Measurements from ENCODE around the gene CAMKMT. TPM values are rescaled to one million over a fixed set of nuclear protein-coding genes. Genes with fewer than 3 reads are reported as not detected.

CAMKMT gene
- polyA plus RNA-seq, 3 donors: 4.7 to 7.8 (median 7.0) TPM

GRCh38 chr2:44549856-44550255 is 188.1 kb downstream of the CAMKMT start:
- intact Hi-C loops (cut with micrococcal nuclease): no loop called here
- H3K4me1 ChIP-seq (ENCODE audit: control insufficient read depth in 1 of 2, insufficient read depth in 2 of 2, low read length in 2 of 2): peaks cover 0 to 8% of the 10 kb centered on the region in 2 donors
- H3K27ac ChIP-seq (ENCODE audit: low read depth in 1 of 2, low read length in 2 of 2): no peak overlapping the region
- H3K36me3 ChIP-seq (replicated peaks in 1 of 2; ENCODE audit: control insufficient read depth in 1 of 2, insufficient read depth in 2 of 2, low read length in 2 of 2): no peaks in the 10 kb centered on the region
- no peak overlapping the region for H3K4me3 Mint-ChIP-seq
- TF ChIP-seq CTCF (IDR thresholded peaks at IDR 0.05): no peak
- DNase-seq: no peak
- H4K20me1 ChIP-seq (ENCODE audit: insufficient read depth, low read length): no peaks in the 10 kb centered on the region
- no peaks in the 10 kb centered on the region for H3K9me3 ChIP-seq (replicated peaks in 1 of 2; ENCODE audit: control insufficient read depth in 1 of 2, insufficient read depth in 1 of 2, low read length in 2 of 2)
- H3K36me3 Mint-ChIP-seq: peaks cover 0 to 7% of the 10 kb centered on the region in 2 donors
- no peaks in the 10 kb centered on the region for H3K27me3 ChIP-seq (ENCODE audit: control insufficient read depth in 2 of 2, insufficient read depth in 2 of 2, low read length in 2 of 2)
- peak overlapping the region in 1 of 7 donors; percentile 1 for H3K27ac Mint-ChIP-seq
- H3K9me3 Mint-ChIP-seq: peaks cover 0 to 2% (median 0%) of the 10 kb centered on the region in 7 donors
- H3K4me2 ChIP-seq (replicated peaks; ENCODE audit: extremely low read depth, low read length, poor library complexity, severe bottlenecking): no peak overlapping the region
- no peak overlapping the region for H3K4me3 ChIP-seq (replicated peaks in 1 of 3; ENCODE audit: low read depth in 2 of 3, low read length in 3 of 3)
- H3K79me2 ChIP-seq (ENCODE audit: insufficient read depth, low read length): no peaks in the 10 kb centered on the region
- no peak overlapping the region for H2AFZ ChIP-seq (ENCODE audit: insufficient read depth, low read depth, low read length, poor library complexity, severe bottlenecking)
- WGBS (ENCODE audit: insufficient coverage): no CpG with 5 or more reads among the region's 4 CpGs
- no peak overlapping the region for H3K9ac ChIP-seq (ENCODE audit: insufficient read depth, low read length, poor library complexity, severe bottlenecking)
- peaks cover 0 to 2% (median 0%) of the 10 kb centered on the region in 3 donors for H3K27me3 Mint-ChIP-seq (ENCODE audit: low read depth in 3 of 3)
- H3K4me1 Mint-ChIP-seq: peaks cover 12% of the 10 kb centered on the region

- Mint-ChIP-seq H3K27ac (no peak overlapping the region), H3K27me3 (ENCODE audit: low read depth in 3 of 3) (peaks cover 0 to 3% (median 0%) of the 10 kb centered on the region in 3 donors), H3K4me3 (no peak overlapping the region), H3K36me3 (peaks cover 0 to 7% of the 10 kb centered on the region in 2 donors), H3K4me1 (peaks cover 12% of the 10 kb centered on the region), H3K9me3 (peaks cover 0 to 5% (median 0%) of the 10 kb centered on the region in 7 donors)
- Histone ChIP-seq H3K4me3 (replicated peaks in 1 of 3; ENCODE audit: low read depth in 2 of 3, low read length in 3 of 3) (no peak overlapping the region), H3K27me3 (ENCODE audit: control insufficient read depth in 2 of 2, insufficient read depth in 2 of 2, low read length in 2 of 2) (no peaks in the 10 kb centered on the region), H3K9me3 (replicated peaks in 1 of 2; ENCODE audit: control insufficient read depth in 1 of 2, insufficient read depth in 1 of 2, low read length in 2 of 2) (no peaks in the 10 kb centered on the region), H3K27ac (ENCODE audit: low read depth in 1 of 2, low read length in 2 of 2) (no peak overlapping the region), H2AFZ (ENCODE audit: insufficient read depth, low read depth, low read length, poor library complexity, severe bottlenecking) (no peak overlapping the region), H3K36me3 (replicated peaks in 1 of 2; ENCODE audit: control insufficient read depth in 1 of 2, insufficient read depth in 2 of 2, low read length in 2 of 2) (no peaks in the 10 kb centered on the region), H3K79me2 (ENCODE audit: insufficient read depth, low read length) (no peaks in the 10 kb centered on the region), H3K9ac (ENCODE audit: insufficient read depth, low read length, poor library complexity, severe bottlenecking) (no peak overlapping the region), H3K4me2 (replicated peaks; ENCODE audit: extremely low read depth, low read length, poor library complexity, severe bottlenecking) (no peak overlapping the region), H3K4me1 (ENCODE audit: control insufficient read depth in 1 of 2, insufficient read depth in 2 of 2, low read length in 2 of 2) (peaks cover 0 to 8% of the 10 kb centered on the region in 2 donors), H4K20me1 (ENCODE audit: insufficient read depth, low read length) (no peaks in the 10 kb centered on the region)
- WGBS (ENCODE audit: insufficient coverage): no CpG with 5 or more reads among the region's 2 CpGs
- intact Hi-C loops (cut with micrococcal nuclease): no loop called here
- TF ChIP-seq CTCF (IDR thresholded peaks at IDR 0.05): no peak
- peak; percentile 23 to 51 (median 44) for DNase-seq
Measured at GRCh38 chr2:44550561-44550960, 188.8 kb downstream of the CAMKMT start.
